Pulmonary artery endothelial cell (primary cell): ENCODE data around the gene PRLR. TPM values are rescaled to one million over a fixed set of nuclear protein-coding genes. Genes with fewer than 3 reads are reported as not detected.
"Not testable (repeated sequence)": the region's sequence is repeated elsewhere in the genome, so short reads cannot be mapped to it uniquely, and the experiment has no call there.

Source experiments
- DNase-seq: peaks from one replicate; pipeline ENCODE4 v3.0.0-alpha.2; 2011; ENCODE audit warnings: low read depth, low spot score
- total RNA-seq: library from RNA; depleted of rRNA; stranded (reverse); fragments of >200 nt; gene quantifications from 2 replicates; pipeline ENCODE4 v1.2.3, GENCODE V29; 2014

PRLR gene
- total RNA-seq, 1 donor from 2014 or later, result not detected

DNA sequence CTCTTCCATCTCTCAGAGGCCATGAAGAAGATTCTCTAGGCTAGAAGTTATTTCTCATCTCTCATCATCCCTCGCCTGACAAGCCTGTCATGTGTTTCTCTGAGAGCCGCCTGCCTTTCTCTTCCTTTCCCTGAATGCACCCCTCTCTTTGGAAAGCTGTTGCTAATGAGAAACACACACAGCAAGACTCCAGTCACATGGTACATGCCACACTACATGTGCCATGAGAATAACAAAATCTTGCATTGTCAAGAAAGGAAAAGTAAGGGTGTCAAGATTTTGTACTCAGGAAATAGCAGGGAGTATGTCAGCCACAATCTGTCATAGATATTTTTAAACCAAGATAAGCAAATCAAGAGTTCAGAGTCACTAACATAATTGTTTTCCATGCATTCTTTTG lies 191.4 kb downstream of the PRLR start:
- no peak for DNase-seq

- no peak for DNase-seq
Observed at GRCh38 chr5:35036536-35036935, 193.8 kb downstream of the PRLR start.

DNA sequence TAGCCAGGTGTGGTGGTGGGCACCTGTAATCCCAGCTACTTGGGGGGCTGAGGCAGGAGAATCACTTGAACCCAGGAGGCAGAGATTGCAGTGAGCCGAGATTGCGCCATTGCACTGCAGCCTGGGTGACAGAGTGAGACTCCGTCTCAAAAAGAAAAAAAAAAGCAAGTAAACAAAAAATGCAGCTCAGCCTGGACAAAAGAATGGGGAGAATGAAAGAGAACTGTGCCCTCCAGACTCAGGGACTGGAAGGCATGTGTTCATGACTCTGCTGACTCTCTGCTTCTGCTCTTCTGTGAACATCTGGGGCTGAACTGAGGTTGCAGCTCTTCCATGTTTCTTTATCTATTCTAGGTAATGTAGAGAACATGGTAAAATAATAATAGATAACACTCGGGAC lies 194.4 kb downstream of the PRLR start:
- not testable (repeated sequence) for DNase-seq

- no peak for DNase-seq
Observed at GRCh38 chr5:35035271-35035670, 195.0 kb downstream of the PRLR start.

DNA sequence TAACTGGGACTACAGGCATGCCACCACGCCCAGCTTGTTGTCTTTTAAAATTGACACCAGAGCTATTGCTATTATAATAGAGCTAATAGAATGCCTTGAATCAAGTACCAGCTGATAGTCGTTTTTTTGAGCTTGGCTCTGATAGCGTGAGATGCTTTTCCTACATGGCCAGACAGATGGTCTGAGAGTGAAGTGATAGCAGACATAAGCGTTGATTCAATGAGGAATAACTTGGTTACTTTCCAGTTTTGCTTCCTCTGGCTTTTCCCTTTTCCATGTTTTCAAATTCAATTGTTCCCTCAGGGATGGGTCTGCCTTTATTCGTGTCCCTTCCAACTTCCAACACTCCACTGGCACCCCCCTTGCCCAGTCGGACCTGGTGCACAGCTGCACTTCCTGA lies 197.9 kb downstream of the PRLR start:
- DNase-seq, result no peak

- DNase-seq, result no peak
Observed at GRCh38 chr5:35031276-35031675, 199.0 kb downstream of the PRLR start.

- DNase-seq, result no peak
Observed at GRCh38 chr5:35030426-35031100, 199.7 kb downstream of the PRLR start.

GRCh38 chr5:35029333-35029732 lies 201.0 kb downstream of the PRLR start:
- no peak for DNase-seq

DNA sequence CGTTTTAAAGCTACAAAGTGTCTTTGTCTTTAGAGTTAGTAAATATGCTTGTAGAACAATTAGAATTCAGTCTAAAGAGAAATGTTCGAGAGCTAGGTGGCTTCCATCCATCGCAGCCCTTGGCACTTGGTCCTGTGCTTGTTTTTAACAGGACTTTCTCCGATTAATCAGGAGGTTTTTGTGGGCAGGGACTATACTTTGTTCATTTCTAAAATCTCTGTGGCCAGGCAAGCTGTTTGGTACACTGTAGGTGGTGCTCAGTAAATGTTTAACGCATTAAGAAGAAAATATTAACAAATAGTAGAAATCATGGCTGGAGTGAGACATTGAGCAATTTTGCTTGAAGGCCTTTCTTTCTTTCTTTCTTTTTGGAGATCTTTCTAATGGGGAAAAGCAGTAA lies 203.3 kb downstream of the PRLR start:
- DNase-seq, result no peak

DNA sequence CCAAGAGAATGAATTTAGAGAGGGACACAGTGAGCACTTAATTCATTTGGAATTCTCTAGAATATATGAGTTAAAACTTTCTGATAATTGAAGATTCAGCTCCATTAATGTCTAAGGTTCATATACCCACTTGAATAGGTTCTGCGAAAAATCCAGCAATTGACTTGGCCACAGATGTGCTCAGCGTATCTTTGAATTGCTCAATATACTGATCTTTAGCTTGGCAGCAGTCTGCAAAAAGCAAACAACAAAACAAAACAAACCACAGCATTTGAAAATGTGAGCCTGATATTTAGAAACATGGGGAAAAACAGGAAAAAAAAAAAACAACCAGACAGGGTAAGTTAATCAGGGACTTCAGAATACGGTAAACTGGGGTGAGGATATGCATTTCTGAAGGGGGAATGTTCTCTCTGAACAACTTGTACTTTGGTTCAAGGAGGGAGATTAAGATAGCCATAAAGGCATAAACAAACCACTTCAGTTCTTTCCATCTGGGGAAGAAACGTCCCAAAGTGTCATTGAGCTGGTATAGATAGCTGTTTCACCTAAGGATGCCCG lies 203.9 kb downstream of the PRLR start:
- no peak for DNase-seq

GRCh38 chr5:35024911-35025510 lies 205.3 kb downstream of the PRLR start:
- no peak for DNase-seq

DNA sequence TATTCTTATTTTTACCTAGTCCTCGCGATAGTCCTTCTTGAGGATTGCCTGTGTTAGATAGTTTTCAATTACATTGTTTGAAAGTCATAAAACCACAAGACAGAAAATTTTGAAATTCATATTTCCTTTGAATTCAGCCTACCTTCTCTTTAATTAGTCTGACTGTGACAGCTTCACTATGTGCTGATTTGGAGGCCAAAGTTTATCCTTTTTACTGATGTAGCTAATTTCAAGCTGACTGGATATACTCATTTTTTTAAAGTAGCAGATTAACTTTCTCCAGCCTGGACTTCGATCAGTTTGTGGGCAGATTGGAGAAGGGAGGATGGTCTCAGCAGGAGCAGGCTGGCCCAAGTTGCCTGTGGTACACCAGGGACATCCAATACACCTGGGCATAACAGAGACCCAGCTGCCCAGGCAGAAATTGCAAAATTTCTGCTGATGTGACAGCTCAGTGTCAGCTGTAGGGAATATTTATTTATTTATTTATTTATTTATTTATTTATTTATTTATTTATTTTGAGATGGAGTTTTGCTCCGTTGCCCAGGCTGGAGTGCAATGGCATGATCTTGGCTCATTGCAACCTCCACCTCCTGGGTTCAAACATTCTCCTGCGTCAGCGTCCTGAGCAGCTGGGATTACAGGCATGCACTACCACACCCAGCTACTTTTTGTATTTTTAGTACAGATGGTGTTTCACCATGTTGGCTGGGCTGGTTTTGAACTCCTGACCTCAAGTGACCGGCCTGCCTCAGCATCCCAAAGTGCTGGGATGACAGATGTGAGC lies 206.7 kb downstream of the PRLR start:
- no peak for DNase-seq

DNA sequence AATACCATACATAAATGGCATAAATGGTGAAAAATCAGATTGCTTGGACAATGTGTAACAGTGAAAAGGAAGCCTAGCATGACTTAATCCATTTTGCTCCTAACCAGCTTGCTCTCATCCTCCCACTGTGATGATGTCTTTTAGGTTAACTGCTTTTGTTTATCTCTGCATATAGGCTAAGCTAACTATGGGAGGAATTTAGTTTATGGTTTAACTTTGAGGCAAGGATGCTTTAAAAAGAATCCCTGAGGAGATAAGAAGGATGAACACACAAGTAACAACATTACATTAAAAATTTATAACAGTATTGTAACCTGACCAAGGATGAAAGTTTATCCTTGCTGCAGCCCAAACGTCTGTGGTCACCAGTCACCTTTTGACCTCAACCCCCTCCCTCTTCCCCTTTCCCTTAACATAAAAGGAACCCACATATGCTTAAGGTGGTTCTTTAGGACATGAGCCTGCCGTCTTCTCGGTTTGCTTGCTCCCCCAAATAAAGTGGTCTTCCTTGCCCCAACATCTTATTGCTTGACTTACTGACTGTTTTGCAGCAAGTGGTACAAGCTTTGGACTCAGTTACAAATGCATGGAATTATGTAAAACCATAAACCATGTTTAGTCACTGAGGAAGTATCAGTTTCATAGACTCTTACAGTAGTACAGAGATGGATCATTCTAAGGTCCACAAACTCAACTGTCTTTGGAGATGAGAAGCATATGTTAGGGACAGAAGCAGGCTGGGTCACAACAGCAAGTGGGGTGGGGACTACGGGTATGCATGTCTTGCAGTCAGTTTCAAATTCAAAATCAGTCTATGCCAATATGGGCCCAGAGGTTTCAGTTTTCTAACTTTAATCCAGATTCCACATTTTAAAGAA lies 213.9 kb downstream of the PRLR start:
- no peak for DNase-seq

GRCh38 chr5:35015063-35015462 lies 215.2 kb downstream of the PRLR start:
- DNase-seq, result no peak

GRCh38 chr5:35012796-35013195 lies 217.5 kb downstream of the PRLR start:
- DNase-seq, result no peak

DNA sequence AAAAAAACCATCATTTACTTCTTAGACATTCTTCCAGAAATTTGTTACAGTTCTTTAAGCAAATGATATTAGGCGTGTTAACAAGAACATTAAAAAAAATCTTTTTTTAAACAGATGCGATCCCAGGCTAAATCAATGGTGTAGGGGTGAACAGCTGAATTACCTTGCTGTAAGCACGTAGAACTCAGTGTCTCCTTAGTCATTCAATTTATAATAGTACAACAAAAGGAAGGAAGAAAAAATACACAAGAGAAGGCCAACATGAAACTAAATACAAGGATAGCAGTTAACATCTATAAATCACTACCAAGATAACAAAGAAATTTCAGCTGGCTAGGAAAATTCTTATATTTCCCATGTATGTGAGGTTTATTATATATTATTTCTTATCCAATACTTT lies 217.9 kb downstream of the PRLR start:
- DNase-seq, result no peak

DNA sequence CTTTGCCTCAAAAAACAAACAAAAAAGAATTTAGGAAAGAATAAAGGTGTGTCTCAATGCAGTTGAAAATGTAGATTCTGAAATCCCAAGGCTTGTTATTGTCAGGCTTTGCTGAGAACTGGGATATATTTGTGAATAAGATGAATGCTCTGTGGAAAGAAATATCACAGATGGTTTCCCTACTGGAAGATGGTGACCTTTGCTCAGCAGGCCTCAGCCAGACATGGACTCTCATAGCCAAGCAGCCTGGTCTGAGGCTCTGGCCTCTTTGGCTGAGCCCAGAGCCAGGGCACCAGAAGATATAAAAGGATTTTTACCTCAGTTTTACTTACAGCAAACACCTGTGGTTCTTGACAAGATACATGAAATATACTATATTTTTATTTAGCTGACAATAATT lies 219.6 kb downstream of the PRLR start:
- no peak for DNase-seq

DNA sequence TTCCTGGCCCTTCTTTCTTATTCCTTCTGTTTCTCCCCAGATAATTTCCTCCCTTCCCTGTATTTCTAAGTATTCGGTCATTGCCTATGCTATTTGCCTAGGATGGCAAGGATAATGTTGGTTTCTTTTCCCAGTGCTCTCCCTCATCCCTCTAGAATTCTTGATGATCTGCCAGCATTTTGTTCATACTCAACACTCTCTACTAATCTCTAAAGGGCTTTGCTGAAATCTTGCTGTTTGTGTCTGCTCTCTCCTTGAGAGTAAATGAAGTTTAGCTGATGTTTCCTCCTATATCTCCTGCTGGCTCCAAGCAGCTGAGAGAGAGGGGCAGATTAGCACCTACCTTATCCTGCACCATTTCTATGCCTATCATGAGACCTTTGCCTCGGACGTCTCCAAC lies 220.6 kb downstream of the PRLR start:
- DNase-seq, result no peak

DNA sequence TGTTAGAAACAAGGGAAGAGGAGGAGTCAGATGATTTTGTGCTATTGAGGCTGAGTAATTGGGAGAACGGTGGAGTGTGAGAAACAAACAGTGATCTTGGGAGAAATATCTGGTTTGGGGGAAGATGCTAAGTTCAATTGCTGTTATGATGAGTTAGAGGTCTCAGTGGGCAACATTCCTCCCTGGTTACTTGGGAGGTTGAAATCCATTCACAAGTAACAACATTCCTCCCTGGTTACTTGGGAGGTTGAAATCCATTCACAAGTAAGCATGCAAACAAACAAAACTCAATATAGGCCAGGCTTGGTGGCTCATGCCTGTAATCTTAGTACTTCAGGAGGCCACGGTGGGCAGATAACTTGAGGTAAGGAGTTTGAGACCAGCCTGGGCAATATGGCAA lies 221.3 kb downstream of the PRLR start:
- no peak for DNase-seq

DNA sequence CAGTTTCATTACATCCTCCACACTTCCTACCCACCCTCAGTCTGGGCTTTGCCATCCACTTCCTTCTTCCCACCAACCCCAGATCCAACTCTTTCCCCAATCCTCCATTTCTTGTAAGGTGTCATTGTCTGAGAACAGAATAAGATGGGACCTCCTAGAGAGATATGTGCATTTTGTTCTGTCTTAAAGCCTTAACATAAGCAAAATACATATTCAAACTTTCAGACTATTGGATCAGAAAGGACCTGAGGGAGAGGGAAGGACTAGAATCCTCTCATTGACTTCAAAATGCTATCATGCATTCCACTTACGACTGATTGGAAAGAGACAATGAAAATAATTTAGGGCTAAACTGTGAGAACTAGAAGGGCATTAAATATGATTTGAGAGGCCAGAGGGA lies 225.5 kb downstream of the PRLR start:
- DNase-seq, result no peak

DNA sequence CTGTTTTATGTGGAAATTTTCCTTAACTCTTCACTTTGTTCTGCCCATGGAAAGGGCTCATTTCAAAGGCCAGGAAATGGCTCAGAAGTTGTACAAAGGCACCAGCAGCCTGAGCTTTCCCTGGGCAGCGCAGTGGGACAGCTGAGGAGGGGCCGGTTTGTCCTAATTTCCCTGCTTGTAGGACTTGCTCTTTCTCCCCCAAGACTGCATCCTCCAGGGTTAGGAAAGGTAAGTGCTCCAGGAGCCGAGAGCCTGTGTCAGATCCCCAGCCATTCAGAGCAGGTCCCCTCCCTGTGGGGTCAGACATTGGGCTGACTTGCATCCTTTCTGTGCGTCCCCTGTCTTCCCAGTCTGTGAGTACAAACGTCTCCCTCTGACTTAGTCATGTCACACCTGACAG lies 226.1 kb downstream of the PRLR start:
- no peak for DNase-seq
